NCI-H2227 (cell line): ENCODE data around the gene NUPR1.
"Not testable (repeated sequence)": the region's sequence is repeated elsewhere in the genome, so short reads cannot be mapped to it uniquely, and the experiment has no call there.

Experiments used
- DNase-seq: peaks from one replicate; lab custom pipeline; 2025; ENCODE audit not compliant: unreplicated experiment; lab: John Stamatoyannopoulos, UW

The NUPR1 gene

GRCh38 chr16:28538733-28539596, at the start of gene NUPR1:
Gene NUPR1, minus strand, starts transcription at chr16:28538974. Its CDS starts 67 bp downstream, at chr16:28538907.
- DNase-seq: no peak

- no peak for DNase-seq
Measured at GRCh38 chr16:28587386-28587785, 48.6 kb upstream of the NUPR1 start.

- DNase-seq: no peak
Measured at GRCh38 chr16:28586466-28586865, 47.7 kb upstream of the NUPR1 start.

GRCh38 chr16:28585674-28586073, 46.9 kb upstream of the NUPR1 start:
- DNase-seq: peak; percentile 13

GRCh38 chr16:28580726-28581315, 42.0 kb upstream of the NUPR1 start:
- DNase-seq: no peak

- DNase-seq: no peak
Measured at GRCh38 chr16:28575446-28576109, 36.8 kb upstream of the NUPR1 start.

GRCh38 chr16:28574925-28575324, 36.2 kb upstream of the NUPR1 start:
- DNase-seq: no peak

- DNase-seq: no peak
Measured at GRCh38 chr16:28573738-28574718, 35.3 kb upstream of the NUPR1 start.

GRCh38 chr16:28572696-28573510, 34.1 kb upstream of the NUPR1 start:
- DNase-seq: no peak

- DNase-seq: no peak
Measured at GRCh38 chr16:28569968-28570752, 31.4 kb upstream of the NUPR1 start.

GRCh38 chr16:28569021-28569420, 30.2 kb upstream of the NUPR1 start:
- DNase-seq: no peak

GRCh38 chr16:28567292-28567691, 28.5 kb upstream of the NUPR1 start:
- no peak for DNase-seq

- not testable (repeated sequence) for DNase-seq
Measured at GRCh38 chr16:28566233-28566925, 27.6 kb upstream of the NUPR1 start.

- DNase-seq: no peak
Measured at GRCh38 chr16:28563218-28563617, 24.4 kb upstream of the NUPR1 start.

GRCh38 chr16:28562199-28562598, 23.4 kb upstream of the NUPR1 start:
- DNase-seq: no peak

- DNase-seq: no peak
Measured at GRCh38 chr16:28561557-28562187, 22.9 kb upstream of the NUPR1 start.

- DNase-seq: no peak
Measured at GRCh38 chr16:28558456-28558855, 19.7 kb upstream of the NUPR1 start.

- DNase-seq: no peak
Measured at GRCh38 chr16:28556914-28557320, 18.1 kb upstream of the NUPR1 start.
